Activated CD4-positive, alpha-beta T cell treated with anti-CD3 and anti-CD28 coated beads, Interleukin-2, amount 50 U/mL, for 1 hour (primary cell): ENCODE results near the gene GJD3.

Source experiments
- DNase-seq: peaks from one replicate; pipeline ENCODE4 v3.0.0-alpha.2; 2020

Gene GJD3

GRCh38 chr17:40350689-40351358 lies 13.7 kb downstream of the GJD3 start:
- DNase-seq, result no peak

DNA sequence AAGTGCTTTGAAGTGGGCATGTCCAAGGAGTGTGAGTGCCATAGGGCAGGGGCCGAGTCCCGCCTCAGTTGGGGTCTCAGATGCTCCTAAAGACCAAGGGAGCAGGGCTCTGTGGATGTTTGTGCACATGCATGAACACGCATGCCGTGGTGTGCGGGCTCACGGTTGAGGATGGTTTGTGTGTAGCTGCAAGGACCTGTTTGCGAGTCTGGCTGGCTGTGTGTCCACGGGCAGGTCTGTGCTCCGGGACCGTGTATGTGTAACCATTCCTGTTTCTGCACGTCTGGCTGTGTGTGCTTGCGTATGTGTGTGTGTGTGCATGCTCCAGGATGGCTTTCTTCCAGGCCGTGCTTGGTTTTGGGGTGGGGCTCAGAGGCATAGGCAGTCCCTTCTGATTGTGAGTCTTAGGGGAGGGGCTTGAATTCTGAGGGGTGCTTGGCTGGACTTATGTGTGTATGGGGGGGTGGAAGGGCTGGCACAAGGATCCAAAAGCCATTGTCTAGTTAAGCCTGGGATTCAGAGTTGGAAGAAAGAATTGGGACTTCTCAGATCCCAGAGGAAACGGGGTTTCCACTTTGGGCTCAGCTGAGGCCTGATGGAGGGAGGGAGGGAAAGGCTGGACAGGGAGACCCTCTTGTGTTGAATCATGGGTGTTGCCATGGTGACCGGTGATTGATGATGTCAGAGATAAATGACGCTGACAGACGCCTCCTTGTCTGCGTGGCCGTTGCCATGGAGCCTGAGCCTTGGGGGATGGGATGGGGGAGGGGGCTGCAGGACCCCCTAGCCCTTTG lies 14.4 kb downstream of the GJD3 start:
- no peak for DNase-seq

DNA sequence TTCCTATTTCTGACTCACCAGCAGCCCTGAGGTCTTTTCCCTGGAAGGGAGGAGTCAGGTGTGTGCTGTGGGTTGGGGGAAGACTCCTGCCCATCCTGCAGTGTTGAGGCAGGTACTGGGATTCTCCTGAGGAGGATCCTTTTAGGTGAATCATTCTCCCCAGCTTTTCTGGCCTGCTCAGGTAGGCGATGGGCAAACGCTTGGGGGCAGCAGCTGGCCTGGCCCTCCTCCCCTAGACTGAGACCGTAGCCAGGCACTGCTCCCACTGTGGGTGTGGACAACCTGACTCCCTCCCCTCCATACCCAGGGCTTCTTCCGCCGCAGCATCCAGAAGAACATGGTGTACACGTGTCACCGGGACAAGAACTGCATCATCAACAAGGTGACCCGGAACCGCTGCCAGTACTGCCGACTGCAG lies 15.1 kb downstream of the GJD3 start:
- DNase-seq, result no peak

DNA sequence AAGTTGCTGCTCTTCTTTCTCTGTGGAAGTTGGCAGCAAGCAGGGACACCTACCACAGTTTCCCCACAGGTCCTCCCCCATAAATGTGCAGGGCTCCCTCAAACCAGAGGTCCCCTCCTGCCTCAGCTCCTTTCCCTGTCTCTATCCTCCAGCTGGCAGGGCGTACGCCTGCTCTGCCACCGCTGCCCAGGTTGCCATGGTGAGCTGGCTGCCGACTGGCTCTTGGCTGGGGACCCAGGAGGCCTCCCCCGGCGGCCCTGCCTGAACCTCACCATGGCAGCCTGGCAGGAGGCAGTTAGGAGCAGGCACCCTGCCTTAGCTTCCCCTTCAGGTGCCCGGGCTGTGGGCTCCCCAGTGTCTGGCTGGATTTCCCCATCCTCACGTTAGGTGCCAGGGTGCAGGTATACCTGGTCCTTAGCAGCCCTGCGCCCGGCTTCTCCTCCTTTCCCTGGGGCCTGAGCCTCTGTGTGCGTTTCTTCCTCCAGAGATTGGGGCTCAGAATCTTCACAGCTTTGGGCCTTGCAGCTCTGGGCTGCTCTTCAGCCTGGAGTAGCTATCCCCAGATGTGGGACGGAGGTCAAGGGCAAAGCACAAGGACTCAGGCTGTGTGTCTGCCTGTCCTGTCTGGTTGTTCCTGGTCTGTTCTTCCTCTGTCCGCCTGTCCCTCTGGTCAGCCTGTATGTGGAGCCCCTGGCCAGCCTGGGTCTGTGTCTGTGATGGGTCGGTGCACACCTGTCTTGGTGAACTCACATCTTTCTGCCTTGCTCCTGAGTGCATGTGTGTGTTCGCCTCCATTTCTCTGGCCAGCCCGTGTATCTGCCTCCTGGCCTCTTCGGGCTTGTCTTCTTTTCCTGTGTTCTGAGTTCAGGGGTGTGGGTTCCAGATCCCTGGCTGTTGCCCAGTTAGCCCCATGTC lies 15.7 kb downstream of the GJD3 start:
- no peak for DNase-seq

DNA sequence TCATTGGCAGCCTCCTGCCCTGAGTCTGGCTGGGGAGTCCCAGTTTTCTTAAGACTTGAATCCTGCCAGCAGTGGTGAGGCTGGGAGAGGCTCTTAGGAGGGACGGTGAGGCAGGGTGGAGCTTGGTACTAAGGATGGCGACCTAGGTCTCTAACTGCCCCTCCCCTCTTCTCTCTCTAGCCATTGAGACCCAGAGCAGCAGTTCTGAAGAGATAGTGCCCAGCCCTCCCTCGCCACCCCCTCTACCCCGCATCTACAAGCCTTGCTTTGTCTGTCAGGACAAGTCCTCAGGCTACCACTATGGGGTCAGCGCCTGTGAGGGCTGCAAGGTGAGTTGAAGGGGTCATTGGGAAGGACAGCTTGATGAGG lies 16.4 kb downstream of the GJD3 start:
- DNase-seq, result no peak

- DNase-seq, result no peak
These were observed 17.0 kb downstream of the GJD3 start for GRCh38 chr17:40347319-40348135.

DNA sequence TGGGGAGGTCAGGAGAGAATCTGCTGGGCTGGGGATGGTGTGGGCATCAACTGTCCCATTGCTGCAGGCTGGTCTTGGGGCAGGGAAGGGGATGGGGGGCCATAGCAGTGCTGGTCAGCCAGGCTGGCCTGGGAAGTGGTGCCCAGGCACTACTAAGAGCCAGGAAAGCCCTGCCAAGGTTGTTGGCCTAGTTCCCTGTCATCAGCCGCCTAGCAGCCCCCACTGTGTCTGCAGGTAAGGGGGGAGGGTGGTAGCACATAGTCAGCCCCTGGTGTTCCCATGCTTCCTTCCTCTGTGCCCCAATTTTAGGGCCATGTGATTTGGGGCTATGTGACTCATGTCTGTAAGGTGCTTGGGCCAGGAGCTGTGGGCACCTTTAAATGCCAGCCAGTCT lies 17.8 kb downstream of the GJD3 start:
- DNase-seq, result no peak

DNA sequence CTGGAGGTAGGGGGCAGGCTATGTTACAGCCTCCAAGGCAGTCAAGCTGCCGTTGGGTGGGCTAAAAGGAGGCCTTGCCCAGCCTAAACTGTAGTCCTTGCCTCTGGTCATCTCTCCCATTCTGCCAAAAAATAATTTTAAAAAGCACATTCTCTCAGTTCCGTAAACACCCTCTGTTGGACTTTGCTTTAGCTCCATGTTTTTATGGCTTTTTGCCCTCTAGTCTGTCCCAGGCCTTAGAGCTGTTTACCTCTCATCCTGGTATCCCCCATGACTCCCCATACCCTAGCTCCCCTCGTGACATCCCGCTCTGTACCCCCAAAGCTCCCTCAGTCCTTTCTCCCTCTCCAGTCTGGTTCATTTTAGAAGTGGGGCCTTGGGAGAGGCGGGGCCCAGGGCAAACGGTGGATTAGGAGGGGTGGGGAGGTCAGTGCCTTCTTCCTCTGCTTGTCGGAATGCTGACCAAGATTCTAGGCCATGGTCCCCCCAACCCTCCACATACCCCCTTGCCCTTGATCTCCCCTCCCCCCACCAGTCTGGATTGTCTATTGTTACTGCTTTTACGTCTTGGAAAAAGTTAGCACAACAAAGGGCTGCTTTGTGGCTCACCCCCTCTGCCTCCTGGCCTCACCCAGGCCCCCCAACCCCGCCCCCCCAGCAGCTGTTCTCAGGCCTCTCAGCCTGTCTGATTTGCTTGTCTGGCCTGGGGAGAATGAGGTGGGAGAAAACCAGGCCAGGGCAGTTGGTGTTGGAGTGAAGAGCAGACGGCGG lies 18.4 kb downstream of the GJD3 start:
- no peak for DNase-seq

DNA sequence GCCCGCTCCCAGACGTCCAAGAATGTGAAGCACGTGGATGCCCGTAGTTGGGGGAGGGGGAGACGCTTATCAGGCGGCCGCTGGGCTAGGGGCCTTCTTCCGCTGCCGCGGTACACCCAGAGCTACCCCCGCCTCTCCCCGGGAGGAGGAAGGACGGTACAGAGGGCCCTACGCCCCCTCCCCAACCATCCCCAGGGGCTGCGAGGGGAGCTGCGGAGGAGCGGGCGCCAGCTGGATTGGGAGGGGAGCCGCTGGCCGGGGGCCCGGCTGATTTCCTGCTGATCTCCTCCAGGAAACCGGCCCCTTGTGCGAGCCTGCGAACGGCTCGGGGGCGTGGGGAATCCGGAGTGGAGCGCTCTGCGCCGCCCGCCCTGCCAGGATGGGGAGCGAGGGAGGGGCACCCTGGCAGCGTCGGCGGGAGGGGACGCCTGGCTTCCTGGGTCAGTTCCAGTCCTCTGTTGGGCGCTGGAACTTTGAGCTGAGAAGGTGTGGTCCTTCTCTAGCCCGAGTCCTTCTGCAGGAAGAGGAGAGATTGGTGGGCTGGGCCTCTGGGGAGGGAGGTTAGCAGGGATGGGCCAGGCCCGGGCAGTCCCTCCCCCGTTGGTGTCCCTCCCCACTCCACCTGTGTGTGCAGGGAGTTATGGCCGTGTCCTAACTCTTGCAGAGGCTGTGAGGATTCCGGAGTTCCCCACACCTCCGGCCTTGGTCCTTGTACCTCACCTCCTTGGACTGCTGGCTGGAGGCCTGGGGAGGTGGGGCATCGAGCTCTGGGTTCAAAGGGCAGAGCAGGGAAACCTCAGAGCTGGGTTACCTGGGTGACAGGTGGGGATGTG lies 19.2 kb downstream of the GJD3 start:
- DNase-seq, result peak; percentile 40

GRCh38 chr17:40344421-40345160 lies 19.9 kb downstream of the GJD3 start:
- DNase-seq, result no peak

GRCh38 chr17:40343219-40344119 lies 21.1 kb downstream of the GJD3 start:
- DNase-seq, result no peak

DNA sequence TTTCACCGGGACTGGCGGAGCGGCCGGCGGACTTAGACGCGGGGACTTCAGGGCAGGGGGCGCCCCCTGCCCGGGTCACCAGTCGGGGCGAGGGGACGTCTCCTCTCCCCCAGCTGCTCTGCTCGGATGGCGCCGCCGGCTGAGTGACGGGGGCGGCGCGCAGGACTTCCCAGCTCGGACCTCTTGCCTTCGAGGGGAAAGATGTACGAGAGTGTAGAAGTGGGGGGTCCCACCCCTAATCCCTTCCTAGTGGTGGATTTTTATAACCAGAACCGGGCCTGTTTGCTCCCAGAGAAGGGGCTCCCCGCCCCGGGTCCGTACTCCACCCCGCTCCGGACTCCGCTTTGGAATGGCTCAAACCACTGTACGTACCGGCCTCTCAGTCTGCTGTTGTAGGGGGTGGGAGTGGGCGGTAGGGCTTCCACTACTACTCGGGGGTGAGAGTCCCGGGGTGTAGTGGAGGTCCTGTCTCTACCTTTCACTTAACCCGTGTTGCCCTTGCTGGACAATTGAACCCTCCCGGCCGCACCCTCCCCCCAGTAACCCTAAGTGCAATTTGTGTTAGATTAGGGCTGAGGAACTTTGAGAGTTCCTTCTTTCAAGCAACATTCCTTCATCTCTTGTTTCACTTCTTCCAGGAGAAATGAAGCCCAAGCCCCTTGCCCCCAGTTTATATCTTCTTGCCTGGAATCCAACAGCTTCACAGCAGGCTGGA lies 21.9 kb downstream of the GJD3 start:
- DNase-seq, result no peak

- peak; percentile 46 for DNase-seq
These were observed 22.6 kb downstream of the GJD3 start for GRCh38 chr17:40341808-40342503.

- DNase-seq, result peak; percentile 91
These were observed 23.4 kb downstream of the GJD3 start for GRCh38 chr17:40340880-40341807.

DNA sequence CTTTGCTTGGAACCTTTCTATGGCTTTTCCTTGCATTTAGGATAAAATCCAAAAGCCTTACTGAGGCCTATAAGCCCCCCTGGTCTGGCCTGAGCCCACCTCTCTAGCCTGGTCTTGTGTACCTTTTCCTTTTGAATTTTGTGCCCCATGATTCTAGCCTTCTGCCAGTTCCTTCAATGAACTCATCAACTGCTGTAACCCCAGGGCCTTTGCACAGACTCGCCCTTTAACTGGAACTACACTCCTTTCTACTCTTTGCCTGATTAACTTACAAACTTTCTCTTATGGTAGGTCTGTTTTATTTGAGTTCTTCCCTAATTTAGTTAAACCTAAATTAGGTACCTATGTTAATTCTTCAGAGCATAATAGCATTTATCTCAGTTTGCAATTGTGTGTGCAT lies 24.2 kb downstream of the GJD3 start:
- DNase-seq, result no peak

GRCh38 chr17:40338941-40339649 lies 25.4 kb downstream of the GJD3 start:
- no peak for DNase-seq
